Activated T-helper 9 cell treated with anti-CD3 and anti-CD28 coated beads, Interleukin-2, amount 50 U/mL, for 16 hours (primary cell): ENCODE measurements around the gene ASTN1.

Source experiments
- DNase-seq: peaks from one replicate; pipeline ENCODE4 v3.0.0-alpha.2; 2020; ENCODE audit warnings: low read depth

ASTN1 gene

DNA sequence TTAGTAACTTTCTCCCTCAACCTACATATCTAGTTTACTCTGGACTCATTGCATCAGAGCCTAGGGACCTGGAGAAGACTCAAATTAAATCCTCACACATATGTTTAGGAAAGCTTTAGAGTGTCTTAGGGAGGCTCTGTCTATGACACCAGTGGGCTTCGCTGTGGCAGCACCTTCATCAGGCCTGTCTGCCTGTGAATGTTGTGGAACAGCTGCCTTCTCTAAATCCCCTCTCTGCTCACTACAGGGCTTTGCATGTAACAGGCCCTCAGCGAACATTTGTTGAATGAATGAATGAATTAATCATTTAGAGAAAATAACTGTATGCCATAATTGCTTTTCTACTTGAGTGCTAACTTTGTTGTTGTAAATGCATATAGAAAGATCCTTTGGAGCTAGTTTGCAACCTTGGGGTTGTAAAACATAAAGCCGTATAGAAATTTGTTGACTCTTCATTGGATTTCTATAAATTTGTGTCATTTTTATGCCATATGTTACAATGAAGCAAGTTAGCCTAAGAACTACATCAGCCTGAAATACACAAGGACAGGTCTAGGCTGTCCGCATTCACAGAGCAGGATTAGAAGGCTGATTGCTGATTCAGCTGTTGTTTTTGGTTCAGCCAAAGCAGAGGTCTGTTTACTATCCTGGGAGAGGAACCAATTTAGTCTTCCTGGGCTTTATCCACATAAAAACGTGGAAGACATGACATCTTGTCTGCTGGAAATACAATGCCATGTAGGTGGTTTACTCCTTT, 238.0 kb downstream of the ASTN1 start:
- no peak for DNase-seq

DNA sequence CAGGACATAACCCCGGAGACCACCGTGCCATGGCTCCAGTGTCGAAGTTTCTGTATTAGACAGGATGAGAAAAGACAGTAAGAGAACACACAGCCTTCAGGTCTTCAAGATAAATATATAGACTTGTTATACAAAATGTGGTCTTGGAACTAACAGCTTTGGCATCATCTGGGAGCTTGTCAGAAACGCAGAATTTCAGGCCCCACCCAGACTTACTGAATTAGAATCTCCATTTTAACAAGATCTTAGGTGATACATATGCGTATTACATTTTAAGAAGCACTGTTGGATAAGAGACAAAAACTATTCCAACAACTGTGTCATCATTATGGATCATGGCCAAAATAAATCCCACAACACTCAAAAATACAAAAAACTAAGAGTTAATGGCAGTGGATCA, 239.3 kb downstream of the ASTN1 start:
- DNase-seq = no peak

DNA sequence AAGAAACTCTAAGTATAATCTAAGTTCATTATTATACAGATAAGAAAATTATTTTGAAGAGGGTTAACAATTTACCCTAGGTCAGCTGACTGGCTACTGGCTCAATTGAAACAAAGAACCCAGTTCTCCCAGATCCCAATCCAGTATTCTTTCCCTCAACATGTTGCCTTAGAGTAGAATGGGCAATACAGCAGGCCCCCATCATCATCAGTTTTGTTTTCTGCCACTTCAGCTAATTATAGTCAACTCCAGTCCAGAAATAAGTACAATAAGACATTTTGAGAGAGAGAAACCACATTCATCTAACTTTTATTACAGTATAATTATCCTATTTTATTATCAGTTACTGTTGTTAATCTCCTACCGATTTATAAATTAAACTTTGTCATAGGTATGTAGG, 241.2 kb downstream of the ASTN1 start:
- no peak for DNase-seq

DNA sequence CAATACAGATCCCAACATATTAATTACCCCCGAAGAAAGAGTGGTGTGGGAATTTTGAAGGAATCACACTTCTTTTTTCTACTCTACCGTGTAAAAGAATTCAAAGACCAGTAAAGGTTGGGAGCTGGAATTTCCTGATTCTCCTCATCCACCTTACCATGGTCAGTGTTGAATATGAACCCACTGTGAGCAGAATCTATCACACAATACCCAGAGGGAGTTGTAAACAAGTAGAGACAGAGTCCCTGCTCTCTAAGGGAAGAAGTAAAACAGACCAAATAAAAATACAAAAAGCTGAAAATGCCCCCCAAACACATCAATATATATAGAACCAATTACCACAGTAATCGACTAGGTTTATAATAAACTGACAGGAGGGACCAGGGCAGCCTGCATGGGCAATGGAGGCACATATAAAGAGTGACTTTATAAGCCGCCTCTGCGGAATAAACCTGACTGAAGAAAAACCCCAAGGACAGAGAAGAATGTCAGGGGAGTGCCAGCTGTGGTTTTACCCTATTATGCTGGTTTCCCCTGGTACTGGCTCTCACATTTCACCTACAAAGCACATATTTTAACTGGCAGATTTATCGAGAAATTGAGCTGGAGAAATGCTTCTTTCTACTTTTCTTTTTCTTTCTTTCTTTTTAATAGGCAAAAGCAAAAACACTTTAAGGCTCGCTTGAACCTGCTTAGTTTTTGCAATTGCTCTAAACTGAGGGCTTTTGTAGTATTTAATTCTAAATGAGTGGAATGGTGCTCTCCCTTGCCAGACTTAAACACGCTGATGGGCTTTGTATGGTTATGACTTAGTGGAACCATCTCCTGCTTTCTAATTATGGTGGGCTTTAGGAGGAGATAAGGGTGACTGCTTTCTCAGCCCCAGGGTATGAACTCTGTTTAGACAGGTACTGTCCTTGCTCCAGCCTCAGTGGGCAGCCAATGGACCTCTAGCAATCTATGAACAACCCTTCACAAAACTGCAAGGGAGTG, 244.8 kb downstream of the ASTN1 start:
- DNase-seq = no peak

DNA sequence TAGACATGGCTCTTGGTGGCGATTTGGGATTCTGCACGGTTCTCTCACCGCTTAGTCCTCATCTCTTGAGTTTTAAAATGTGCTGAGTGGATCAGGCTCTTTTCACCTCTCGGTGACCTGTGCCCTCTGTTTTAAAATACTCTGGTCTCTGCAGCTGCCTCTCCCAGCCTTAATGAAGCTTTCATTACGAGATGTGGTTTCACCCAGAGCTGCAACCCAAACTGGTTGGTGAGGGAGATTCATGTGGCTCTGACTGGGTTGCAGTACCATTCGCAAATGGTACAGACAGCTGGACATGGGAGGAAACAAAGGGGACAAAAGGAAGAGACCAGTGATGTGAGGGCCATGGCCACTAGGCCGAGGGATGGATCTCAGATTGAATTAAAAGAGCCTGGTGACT, 258.9 kb downstream of the ASTN1 start:
- DNase-seq = no peak

DNA sequence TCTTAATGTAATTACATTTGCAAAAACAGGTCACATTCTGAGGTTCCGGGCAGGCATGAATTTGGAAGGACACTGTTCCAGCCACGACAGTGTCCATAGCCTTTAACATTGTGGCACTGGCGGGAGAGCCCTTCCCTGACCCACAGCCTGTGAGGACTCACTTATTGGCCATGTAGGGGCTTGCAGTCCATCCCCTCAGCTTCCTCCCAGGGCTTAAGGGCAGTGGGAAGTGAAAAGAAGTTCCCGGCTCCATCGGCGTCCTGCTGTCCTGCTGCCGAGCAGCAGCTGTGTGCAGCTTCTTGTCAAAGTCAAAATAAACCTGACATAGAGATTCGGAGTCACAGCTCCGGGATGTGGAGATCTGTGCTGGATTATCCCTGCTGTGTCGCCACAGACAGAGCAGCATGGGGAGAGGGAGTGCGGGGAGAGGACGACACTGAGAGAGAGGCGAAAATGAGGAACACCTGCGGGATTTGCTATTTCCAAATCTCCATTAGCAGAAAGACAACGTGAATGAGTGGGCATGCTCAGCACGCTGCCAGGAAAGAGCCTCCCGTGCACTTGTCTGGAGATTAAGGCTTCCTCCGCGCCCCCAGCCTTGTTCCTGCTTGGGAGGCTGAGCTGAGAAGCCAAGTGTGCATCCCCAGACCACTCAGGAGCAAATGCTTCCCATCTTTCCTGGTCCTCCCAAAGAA, 260.3 kb downstream of the ASTN1 start:
- DNase-seq = no peak

DNA sequence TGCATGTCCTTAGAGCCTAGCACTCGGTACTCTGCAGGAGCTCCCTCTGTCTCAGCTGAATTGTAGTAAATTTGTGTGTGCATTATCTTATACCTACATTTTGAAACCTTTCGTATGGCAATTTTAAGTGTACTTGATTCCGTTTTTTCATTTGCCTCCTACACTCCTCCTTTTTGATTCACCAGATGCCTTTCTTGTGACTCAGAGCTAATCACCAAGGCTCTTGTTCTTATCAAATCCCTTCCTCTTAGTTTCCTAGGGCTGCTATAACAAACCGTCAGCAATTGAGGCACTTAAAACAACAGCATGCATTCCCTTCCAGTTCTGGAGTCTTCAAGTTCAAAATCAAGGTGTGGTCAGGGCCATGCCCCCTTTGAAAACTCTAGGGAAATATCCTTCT, 261.0 kb downstream of the ASTN1 start:
- no peak for DNase-seq

DNA sequence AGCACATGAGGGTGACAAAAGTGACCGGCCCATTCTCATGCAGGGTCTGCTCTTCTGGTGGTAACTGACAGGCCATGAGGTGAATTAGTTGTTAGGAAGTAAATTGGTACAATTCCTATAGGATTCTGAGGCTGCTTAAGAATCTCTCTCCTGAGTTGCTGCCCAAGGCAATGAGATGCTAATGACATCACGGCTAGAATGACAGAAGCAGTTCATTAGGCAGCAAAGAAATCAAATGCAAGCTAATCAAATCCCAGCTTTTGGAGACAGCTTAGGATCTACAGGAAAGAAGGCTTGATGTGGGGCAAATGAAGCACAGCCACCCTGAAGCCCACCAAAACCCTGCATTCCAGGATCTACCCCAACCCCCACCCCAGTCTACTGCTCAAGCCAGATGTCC, 265.2 kb downstream of the ASTN1 start:
- no peak for DNase-seq

DNA sequence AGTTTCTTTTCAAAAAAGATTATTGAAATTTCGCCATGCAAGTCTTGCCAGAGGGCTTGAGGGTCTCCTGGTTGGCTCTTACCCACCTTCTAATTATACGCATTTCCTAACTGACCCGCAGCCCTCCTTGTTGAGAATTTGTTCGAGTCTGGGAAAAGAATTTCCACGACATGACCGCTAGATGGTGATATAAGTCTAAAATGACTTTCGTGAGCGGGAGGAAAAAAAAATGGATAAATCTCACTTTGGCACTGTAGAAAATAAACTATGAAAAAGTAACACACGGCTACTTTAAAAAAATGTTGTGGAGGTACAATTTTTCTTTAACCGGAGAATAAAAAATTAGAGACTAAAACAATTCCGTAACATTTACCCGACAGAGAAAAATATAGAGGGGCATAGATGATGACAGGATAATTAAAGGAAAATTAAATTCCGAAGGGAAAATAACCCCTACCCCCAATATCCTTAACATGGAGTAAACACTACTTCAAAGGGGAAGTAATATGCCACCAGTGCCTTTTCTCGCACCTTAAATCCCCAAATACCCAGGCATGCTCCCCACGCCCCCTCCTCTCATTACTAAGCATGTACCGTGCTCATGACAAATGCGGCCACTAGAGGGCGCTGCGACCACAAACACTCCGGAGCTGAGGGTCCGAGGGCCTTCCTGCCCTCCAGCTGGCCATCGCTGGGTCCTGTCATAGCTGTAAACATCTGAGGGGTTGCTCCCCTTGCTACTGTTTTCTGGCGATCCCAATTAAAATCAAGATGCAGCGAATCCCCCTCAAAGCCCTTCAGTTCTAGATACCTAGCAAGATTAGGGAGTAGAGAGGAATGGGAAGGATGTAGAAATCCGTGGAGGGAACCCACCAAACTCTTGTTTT, 266.9 kb downstream of the ASTN1 start:
- no peak for DNase-seq

DNA sequence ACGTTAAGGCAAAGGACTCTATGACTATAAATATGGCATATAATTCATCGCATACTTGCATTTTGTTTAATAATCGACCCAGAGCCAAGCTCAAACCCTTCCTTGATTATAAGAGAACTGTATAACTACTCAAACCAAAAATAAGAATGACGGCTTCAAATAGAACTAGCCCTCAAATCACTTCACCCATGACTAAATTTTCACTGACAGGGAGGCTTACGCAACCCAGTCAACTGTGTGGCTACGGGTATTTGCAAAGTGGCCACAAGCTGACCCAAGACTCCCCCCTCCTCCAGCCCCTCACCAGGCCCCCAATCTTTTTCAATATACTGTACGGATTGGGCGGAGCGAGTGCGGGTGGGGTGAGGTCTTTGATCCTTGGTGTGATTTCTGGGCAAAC, 268.3 kb downstream of the ASTN1 start:
- no peak for DNase-seq

DNA sequence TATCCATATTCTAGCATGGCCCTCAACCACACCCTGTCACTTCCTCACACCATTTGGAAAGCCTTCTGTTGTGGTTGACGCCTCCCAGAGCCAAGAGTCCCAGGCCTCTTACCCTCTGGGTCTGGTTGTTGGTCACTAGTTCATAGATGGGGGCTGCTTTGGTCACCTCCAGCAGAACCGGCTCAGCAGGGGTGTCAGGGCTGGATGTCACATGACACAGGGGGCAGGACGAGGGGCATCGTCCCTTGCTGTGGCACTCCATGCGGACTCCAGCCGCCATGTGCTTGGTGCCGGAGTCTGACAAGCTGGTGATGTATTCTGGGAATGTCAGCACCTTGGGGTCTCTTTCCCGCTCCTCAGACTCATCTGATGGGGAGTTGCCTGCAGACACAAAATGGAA, 270.1 kb downstream of the ASTN1 start:
- no peak for DNase-seq

DNA sequence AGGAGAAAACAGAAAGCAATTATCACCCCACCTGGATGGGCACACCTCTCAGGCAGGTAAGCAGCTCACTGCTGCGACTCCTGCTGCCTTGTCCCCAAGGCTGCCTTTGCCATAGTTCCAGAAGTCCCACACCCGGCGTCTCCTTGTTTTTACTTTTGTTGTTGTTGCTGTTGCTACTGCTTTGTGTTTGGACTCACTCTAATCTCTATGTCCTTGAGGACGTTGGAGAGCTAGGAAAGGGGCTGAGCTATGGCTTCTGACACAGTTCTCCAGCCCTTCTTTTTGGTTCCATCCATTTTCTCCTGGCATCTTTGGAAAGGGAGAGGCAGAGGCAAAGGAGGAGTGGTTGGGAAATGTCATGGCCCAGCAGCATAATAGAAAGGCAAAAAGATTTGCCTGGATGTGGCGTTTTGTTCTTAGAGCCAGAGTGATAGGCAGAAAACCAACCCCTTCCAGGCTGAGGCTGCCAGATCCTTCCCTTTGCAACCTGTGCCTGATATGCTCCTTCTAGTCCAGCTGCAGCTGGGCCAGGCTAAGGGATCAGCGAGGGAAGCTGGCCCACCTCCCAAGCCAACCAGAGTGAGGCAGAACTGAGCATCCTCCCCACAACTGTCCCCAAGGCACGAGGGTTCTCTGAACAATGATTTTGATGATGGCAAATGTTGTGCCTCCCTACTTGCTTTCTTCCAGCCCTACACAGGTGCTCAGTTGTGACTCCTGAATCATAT, 270.7 kb downstream of the ASTN1 start:
- no peak for DNase-seq

DNA sequence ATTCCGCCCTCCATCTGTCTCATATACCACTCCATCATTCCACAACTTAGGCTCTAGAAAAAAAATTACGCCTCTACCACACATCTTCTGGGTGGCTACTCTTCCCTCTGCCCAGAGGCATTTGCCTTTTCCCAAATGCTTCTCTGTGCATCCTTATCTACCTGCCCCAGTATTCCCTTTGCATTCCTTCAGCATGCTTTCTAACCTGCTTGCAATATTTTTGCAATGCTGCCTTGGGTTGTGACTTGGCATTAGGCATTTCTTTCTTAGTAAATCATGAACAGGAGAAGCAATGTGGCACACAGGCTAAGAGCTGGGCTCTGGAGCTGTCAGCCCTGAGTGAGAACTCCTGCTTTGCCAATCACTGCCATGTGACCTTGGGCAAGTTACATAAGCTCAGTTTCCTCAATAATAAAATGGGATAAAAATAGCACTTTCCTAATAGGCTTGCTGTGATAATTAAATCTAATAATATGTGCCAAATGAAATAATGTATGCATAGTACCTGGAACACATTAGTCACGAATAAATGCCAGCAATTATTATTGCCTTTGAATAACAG, 276.0 kb downstream of the ASTN1 start:
- no peak for DNase-seq

DNA sequence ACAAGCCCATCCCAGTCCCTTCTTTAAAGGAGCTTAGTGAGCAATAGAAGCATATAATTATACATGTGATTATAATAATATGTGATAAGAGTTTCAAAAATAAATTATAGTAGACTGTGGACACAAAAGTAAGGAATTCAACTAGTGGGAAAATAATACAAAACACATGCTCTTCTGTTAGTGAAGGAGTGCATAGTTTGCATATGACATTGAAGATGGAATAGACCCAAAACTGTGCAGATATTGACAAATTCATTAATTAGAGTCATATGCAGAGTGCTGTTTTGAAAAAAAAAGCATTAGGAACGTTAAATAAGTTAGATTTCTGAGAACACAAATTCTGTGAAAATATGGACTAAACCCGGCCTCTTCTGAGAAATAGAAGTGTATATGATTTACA, 278.8 kb downstream of the ASTN1 start:
- DNase-seq = no peak

DNA sequence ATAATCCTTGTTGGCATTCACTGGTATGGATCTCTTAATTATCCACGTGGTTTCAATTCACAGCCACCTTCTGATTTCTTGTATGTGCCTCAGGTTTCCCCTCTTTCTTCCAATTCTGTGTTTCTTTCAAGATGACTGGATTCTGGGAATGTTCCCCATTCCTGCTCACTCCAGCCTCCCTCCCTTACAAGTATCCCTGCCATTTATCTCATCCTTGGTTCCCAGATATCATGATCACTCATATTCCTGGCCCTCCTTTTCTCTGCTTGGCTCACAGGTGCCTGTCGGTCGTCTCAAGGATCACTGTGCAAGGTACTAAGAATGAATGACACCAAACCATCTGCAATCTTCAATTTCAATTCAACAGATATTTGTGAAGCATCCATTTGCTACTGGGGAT, 279.2 kb downstream of the ASTN1 start:
- DNase-seq = no peak

DNA sequence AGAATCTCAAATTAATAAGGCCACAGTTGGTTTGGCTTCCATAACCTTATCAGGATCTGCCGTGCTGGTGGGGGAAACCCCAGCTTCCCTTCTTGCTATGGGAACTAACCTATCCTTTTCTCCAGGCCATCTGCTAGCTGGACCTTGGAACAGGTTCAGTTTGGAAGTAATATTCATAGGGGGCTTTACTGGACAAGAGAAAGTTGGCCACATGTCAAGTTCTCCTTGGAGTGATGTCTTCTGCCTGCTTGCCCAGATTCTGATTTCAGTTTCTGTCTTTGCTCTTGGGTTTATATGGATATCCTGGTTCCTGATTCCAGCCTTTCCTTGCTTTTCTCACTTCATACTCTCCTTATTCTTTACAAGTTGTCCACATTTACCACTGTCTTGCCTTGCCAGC, 279.6 kb downstream of the ASTN1 start:
- no peak for DNase-seq

DNA sequence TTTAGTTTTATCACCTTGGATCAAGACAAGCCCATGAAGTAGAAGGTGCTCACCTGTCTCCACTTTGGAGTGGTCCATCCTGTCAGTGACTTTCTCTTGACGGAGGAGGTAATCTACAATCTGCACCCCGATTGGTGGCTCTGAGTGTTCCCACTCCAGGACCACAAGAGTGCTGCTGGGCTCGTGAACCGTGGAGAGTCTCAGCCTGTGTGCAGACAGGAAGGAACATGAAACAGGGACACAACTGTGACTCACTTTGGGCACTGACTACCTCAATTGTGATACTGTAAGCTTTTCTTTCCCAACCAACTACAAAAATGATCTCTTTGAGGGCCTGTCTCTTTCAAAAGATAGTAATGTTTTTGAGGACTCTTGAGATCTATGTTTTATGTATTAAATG, 280.2 kb downstream of the ASTN1 start:
- DNase-seq = no peak

DNA sequence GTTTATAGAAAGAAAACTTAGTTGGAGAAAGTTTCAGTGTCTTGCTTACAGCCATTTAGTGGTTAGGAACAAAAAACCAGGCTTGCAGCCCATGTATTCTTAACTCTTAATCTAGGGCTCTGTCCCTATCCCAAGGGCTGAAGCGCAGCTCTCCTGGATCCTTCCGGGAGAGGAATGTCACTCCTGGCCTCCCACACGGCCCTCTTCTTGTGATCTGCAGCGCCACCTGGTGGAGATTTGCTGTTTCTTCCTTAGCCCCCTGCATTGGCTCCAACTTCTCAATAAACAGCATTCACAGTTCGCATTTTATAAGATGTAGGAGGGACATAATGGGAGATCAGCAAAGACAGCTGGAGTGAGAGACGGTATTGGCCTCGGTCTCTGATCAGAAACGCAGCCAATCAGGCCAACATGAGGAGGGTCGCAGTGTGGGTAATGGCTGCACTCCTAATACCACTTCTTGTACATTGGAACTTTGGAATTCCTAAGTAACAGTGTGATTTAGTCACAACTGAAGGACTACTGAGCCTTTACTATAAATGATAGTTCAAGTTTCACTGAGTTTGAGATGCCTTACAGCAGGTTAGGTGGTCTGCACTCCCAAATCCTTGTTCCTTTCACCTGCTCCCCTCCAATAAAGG, 283.4 kb downstream of the ASTN1 start:
- no peak for DNase-seq

DNA sequence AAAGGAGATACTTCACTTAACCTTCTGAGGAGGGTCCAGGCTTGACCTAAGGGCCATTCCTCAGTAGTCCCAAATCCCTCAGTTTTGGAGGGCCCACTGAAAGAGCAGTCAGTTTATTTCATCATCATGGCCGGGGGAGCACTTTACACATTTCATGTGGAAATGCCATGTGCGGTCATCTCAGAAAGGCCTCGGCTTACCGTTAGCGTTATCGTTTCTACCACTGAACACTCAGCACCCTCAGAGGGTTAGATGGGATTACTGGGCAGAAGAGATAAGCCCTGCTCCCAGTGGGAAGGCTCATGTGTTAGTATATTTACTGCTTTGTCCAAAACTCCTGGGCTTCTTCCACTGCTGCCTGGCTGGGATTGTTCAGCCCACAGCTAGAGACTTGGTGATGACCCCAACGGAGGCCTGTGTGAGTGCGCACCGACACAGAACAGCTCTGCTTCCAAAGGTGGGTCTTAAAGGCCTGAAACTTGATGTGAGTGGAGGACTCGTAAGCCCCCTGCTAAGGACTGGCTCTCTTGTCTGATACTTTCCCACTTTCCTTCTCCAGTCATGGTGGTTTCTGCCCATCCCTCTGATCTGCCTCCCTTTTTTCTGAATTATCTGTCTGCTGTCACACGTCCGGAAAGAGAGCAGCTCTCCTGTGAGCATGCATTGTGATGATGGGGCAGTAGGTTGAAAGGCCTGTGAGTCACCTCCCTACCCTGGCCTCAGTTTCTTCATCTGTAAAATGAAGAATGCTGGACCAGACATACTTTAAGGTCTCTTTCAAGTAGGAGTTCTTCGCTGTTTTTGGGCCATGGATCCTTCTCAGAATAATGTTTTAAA, 284.5 kb downstream of the ASTN1 start:
- DNase-seq = no peak
